Liver (tissue), 9 donors: ENCODE results near the gene QKI. TPM values are rescaled to one million over a fixed set of nuclear protein-coding genes. Genes with fewer than 3 reads are reported as not detected.

Source experiments
- DNase-seq: peaks from one replicate; pipeline ENCODE4 v3.0.0-alpha.2; 2017; ENCODE audit warnings: low spot score
- H3K27ac ChIP-seq, 2 donors: one replicate each; pipeline ENCODE4 v1.7.0; 2013; ENCODE audit warnings: inconsistent platforms in 2 of 2, low read length in 2 of 2, control low read depth in 1 of 2, low read depth in 1 of 2, mild to moderate bottlenecking in 1 of 2
- H3K27me3 ChIP-seq, 4 donors: one replicate each; pipeline versions ENCODE4 v1.6.1 to v1.7.0; 2013; ENCODE audit warnings: low read length in 3 of 4, inconsistent platforms in 1 of 4, mild to moderate bottlenecking in 1 of 4, moderate library complexity in 1 of 4; ENCODE audit not compliant: control insufficient read depth in 4 of 4, insufficient read depth in 4 of 4
- H3K36me3 ChIP-seq, 4 donors: one replicate each; pipeline versions ENCODE4 v1.6.1 to v1.7.0; 2013; ENCODE audit warnings: low read length in 3 of 4, mild to moderate bottlenecking in 3 of 4, low read depth in 1 of 4, moderate library complexity in 1 of 4; ENCODE audit not compliant: control insufficient read depth in 4 of 4, insufficient read depth in 3 of 4
- H3K4me1 ChIP-seq, 4 donors: one replicate each; pipeline versions ENCODE4 v1.6.1 to v1.7.0; 2013; ENCODE audit warnings: low read length in 3 of 4, mild to moderate bottlenecking in 3 of 4, moderate library complexity in 1 of 4; ENCODE audit not compliant: control insufficient read depth in 4 of 4, insufficient read depth in 4 of 4
- H3K4me3 ChIP-seq, 3 donors: one replicate each; pipeline versions ENCODE4 v1.6.1 to v1.7.0; 2013; ENCODE audit warnings: low read length in 3 of 3, control low read depth in 1 of 3, low read depth in 1 of 3, mild to moderate bottlenecking in 1 of 3
- H3K9ac ChIP-seq, 2 donors: one replicate each; pipeline ENCODE4 v1.7.0; 2013; ENCODE audit warnings: low read length in 2 of 2, mild to moderate bottlenecking in 2 of 2, moderate library complexity in 2 of 2, control low read depth in 1 of 2, low read depth in 1 of 2
- H3K9me3 ChIP-seq, 4 donors: one replicate each; pipeline versions ENCODE4 v1.6.1 to v1.7.0; 2013; ENCODE audit warnings: low read length in 3 of 4; ENCODE audit not compliant: control insufficient read depth in 4 of 4
- ATF3 ChIP-seq: IDR thresholded peaks from 2 replicates; pipeline ENCODE4 v1.6.1; 2016; ENCODE audit warnings: antibody characterized with exemption
- CTCF ChIP-seq: fragments of 150-350 bp; IDR thresholded peaks from 2 replicates; pipeline ENCODE4 v1.5.1; 2017; ENCODE audit warnings: improper control_type of control experiment, low read depth, low read length; ENCODE audit not compliant: missing input control
- EGR1 ChIP-seq, 2 donors: IDR thresholded peaks; 2 replicates each; pipeline ENCODE4 v1.6.1; 2016 to 2018; ENCODE audit warnings: antibody characterized with exemption in 2 of 2, low read depth in 2 of 2
- FOXA1 ChIP-seq: IDR thresholded peaks from 2 replicates; pipeline ENCODE4 v1.6.1; 2016; ENCODE audit warnings: antibody characterized with exemption
- FOXA2 ChIP-seq: IDR thresholded peaks from 2 replicates; pipeline ENCODE4 v1.6.1; 2016; ENCODE audit warnings: antibody characterized with exemption
- GABPA ChIP-seq, 2 donors: IDR thresholded peaks in 1 of 2; conservative IDR thresholded peaks in 1 of 2; 2 replicates each; pipeline ENCODE4 v1.6.1; 2016; ENCODE audit warnings: antibody characterized with exemption in 2 of 2, mild to moderate bottlenecking in 1 of 2, moderate library complexity in 1 of 2
- HNF4A ChIP-seq, 2 donors: conservative IDR thresholded peaks; 2 replicates each; pipeline ENCODE4 v1.6.1; 2016; ENCODE audit warnings: antibody characterized with exemption in 2 of 2, mild to moderate bottlenecking in 2 of 2
- HNF4G ChIP-seq: IDR thresholded peaks from 2 replicates; pipeline ENCODE4 v1.6.1; 2016; ENCODE audit warnings: antibody characterized with exemption
- JUND ChIP-seq, 2 donors: IDR thresholded peaks; 2 replicates each; pipeline ENCODE4 v1.6.1; 2016; ENCODE audit warnings: antibody characterized with exemption in 2 of 2
- MAX ChIP-seq: IDR thresholded peaks from 2 replicates; pipeline ENCODE4 v1.6.1; 2016; ENCODE audit warnings: antibody characterized with exemption
- NR2F2 ChIP-seq: IDR thresholded peaks from 2 replicates; pipeline ENCODE4 v1.6.1; 2016; ENCODE audit warnings: antibody characterized with exemption
- RAD21 ChIP-seq, 2 donors: IDR thresholded peaks; 2 replicates each; pipeline ENCODE4 v1.6.1; 2016; ENCODE audit warnings: antibody characterized with exemption in 2 of 2, mild to moderate bottlenecking in 2 of 2
- REST ChIP-seq: IDR thresholded peaks from 2 replicates; pipeline ENCODE4 v1.6.1; 2016; ENCODE audit warnings: antibody characterized with exemption, mild to moderate bottlenecking
- RXRA ChIP-seq, 2 donors: IDR thresholded peaks; 2 replicates each; pipeline ENCODE4 v1.6.1; 2017 to 2018; ENCODE audit warnings: antibody characterized with exemption in 2 of 2, mild to moderate bottlenecking in 1 of 2
- SP1 ChIP-seq: IDR thresholded peaks from 2 replicates; pipeline ENCODE4 v1.6.1; 2018; ENCODE audit warnings: antibody characterized with exemption, mild to moderate bottlenecking
- TAF1 ChIP-seq: conservative IDR thresholded peaks from 2 replicates; pipeline ENCODE4 v1.6.1; 2016; ENCODE audit warnings: antibody characterized with exemption, mild to moderate bottlenecking
- YY1 ChIP-seq: IDR thresholded peaks from 2 replicates; pipeline ENCODE4 v1.6.1; 2016; ENCODE audit warnings: antibody characterized with exemption, mild to moderate bottlenecking
- ZBTB33 ChIP-seq: IDR thresholded peaks from 2 replicates; pipeline ENCODE4 v1.6.1; 2016; ENCODE audit warnings: antibody characterized with exemption
- whole genome bisulfite sequencing: extraction: QIAGEN DNeasy Blood & Tissue Kit; methylation state at CpG from one replicate; pipeline ENCODE4 v1.1.7; 2013; 5-methylcytosine and 5-hydroxymethylcytosine counted together
- polyA plus RNA-seq, 2 donors: library from polyadenylated mRNA; stranded (reverse) in 1 of 2; unstranded in 1 of 2; fragments of 200-250 nt in 1 of 2; fragments of >200 nt in 1 of 2; fragmentation: Nextera tagmentation in 1 of 2; extraction: Ambion mirVana in 1 of 2; gene quantifications; one replicate each; pipeline versions ENCODE4 v1.2.1 to v1.2.3, GENCODE V29; 2013 to 2015
- total RNA-seq, 2 donors: library from RNA; depleted of rRNA; stranded (reverse); fragments of >200 nt; gene quantifications; one replicate each; pipeline ENCODE4 v1.2.3, GENCODE V29; 2014
- donor health status: healthy.
- donor health status: healthy.
- donor health status: healthy.
- donor health status: healthy.
- donor health status: healthy.

Gene QKI
- total and polyA plus RNA-seq, 4 donors, result 22.7 to 97.0 (median 56.3) TPM

- H3K9ac ChIP-seq, result no peak overlapping the region
- no peaks in the 10 kb centered on the region for H3K4me1 ChIP-seq
- 97% methylated on average over 1 of the region's 1 CpG for WGBS
- H3K36me3 ChIP-seq, result peaks cover 0 to 6% (median 0%) of the 10 kb centered on the region in 4 donors
- no peak overlapping the region for H3K4me3 ChIP-seq
- no peaks in the 10 kb centered on the region for H3K27me3 ChIP-seq
- H3K27ac ChIP-seq, result no peak overlapping the region
- H3K9me3 ChIP-seq, result peaks cover 0 to 5% (median 4%) of the 10 kb centered on the region in 4 donors
- TF ChIP-seq REST (no peak), EGR1 (IDR thresholded peaks at IDR 0.05; ENCODE audit: low read depth in 2 of 2) (no peak), GABPA (IDR thresholded peaks at IDR 0.05 in 1 of 2, conservative IDR thresholded peaks at IDR 0.05 in 1 of 2) (no peak), HNF4G (no peak), ATF3 (no peak)
- DNase-seq, result no peak
These were observed 93.4 kb downstream of the QKI start for GRCh38 chr6:163507965-163508364.

GRCh38 chr6:163513003-163513402 lies 98.5 kb downstream of the QKI start:
- Histone ChIP-seq H3K36me3 (peaks cover 0 to 1% (median 0%) of the 10 kb centered on the region in 4 donors), H3K4me1 (peaks cover 0 to 5% (median 3%) of the 10 kb centered on the region in 4 donors), H3K9ac (no peak overlapping the region), H3K4me3 (no peak overlapping the region), H3K9me3 (peaks cover 0 to 4% (median 1%) of the 10 kb centered on the region in 4 donors), H3K27me3 (no peaks in the 10 kb centered on the region), H3K27ac (no peak overlapping the region)
- WGBS, result 69% methylated on average over 4 of the region's 4 CpGs
- TF ChIP-seq ZBTB33 (no peak), REST (no peak), RXRA (IDR thresholded peaks at IDR 0.05) (no peak), HNF4A (conservative IDR thresholded peaks at IDR 0.05) (no peak), YY1 (no peak), GABPA (IDR thresholded peaks at IDR 0.05 in 1 of 2, conservative IDR thresholded peaks at IDR 0.05 in 1 of 2) (no peak), JUND (IDR thresholded peaks at IDR 0.05) (no peak), TAF1 (no peak), FOXA2 (no peak), RAD21 (IDR thresholded peaks at IDR 0.05) (no peak), FOXA1 (no peak), ATF3 (no peak), CTCF (no peak), NR2F2 (no peak), EGR1 (IDR thresholded peaks at IDR 0.05; ENCODE audit: low read depth in 2 of 2) (no peak), MAX (no peak), SP1 (no peak), HNF4G (no peak)
- no peak for DNase-seq
